Measurements from ENCODE around the gene SLC25A42.
A peak's percentile ranks its signal among the peaks of the same experiment; 100 is the strongest.

Gene SLC25A42

GRCh38 chr19:19109601-19110000 is 45.8 kb downstream of the SLC25A42 start:
- H3K9me3 ChIP-seq (ENCODE audit: severe bottlenecking) = no peaks in the 10 kb centered on the region
- no peaks in the 10 kb centered on the region for H3K36me3 ChIP-seq
- H3K4me3 ChIP-seq (ENCODE audit: low read depth, low read length) = no peak overlapping the region
- H3K27me3 ChIP-seq (ENCODE audit: insufficient read depth, low read depth, severe bottlenecking) = no peaks in the 10 kb centered on the region
- no peak for DNase-seq
- no peak overlapping the region for H3K27ac ChIP-seq
- TF ChIP-seq CTCF (IDR thresholded peaks at IDR 0.05; ENCODE audit: low read depth, low read length) = no peak

GRCh38 chr19:19110410-19111135 is 46.8 kb downstream of the SLC25A42 start:
- TF ChIP-seq CTCF (IDR thresholded peaks at IDR 0.05; ENCODE audit: low read depth, low read length) = no peak
- Histone ChIP-seq H3K4me3 (ENCODE audit: low read depth, low read length) (no peak overlapping the region), H3K9me3 (ENCODE audit: severe bottlenecking) (no peaks in the 10 kb centered on the region), H3K27me3 (ENCODE audit: insufficient read depth, low read depth, severe bottlenecking) (no peaks in the 10 kb centered on the region), H3K27ac (no peak overlapping the region), H3K36me3 (no peaks in the 10 kb centered on the region)
- no peak for DNase-seq

- DNase-seq = no peak
- H3K4me3 ChIP-seq (ENCODE audit: low read depth, low read length) = no peak overlapping the region
- TF ChIP-seq CTCF (IDR thresholded peaks at IDR 0.05; ENCODE audit: low read depth, low read length) = no peak
- no peak overlapping the region for H3K27ac ChIP-seq
- H3K9me3 ChIP-seq (ENCODE audit: severe bottlenecking) = no peaks in the 10 kb centered on the region
- H3K36me3 ChIP-seq = no peaks in the 10 kb centered on the region
- no peaks in the 10 kb centered on the region for H3K27me3 ChIP-seq (ENCODE audit: insufficient read depth, low read depth, severe bottlenecking)
These were observed 47.5 kb downstream of the SLC25A42 start for GRCh38 chr19:19111136-19111835.

- Histone ChIP-seq H3K4me3 (ENCODE audit: low read depth, low read length) (no peak overlapping the region), H3K27me3 (ENCODE audit: insufficient read depth, low read depth, severe bottlenecking) (no peaks in the 10 kb centered on the region), H3K36me3 (no peaks in the 10 kb centered on the region), H3K9me3 (ENCODE audit: severe bottlenecking) (no peaks in the 10 kb centered on the region), H3K27ac (no peak overlapping the region)
- DNase-seq = no peak
- no peak for TF ChIP-seq CTCF (IDR thresholded peaks at IDR 0.05; ENCODE audit: low read depth, low read length)
These were observed 48.3 kb downstream of the SLC25A42 start for GRCh38 chr19:19111967-19112580.

- Histone ChIP-seq H3K27me3 (ENCODE audit: insufficient read depth, low read depth, severe bottlenecking) (no peaks in the 10 kb centered on the region), H3K4me3 (ENCODE audit: low read depth, low read length) (no peak overlapping the region), H3K27ac (peak overlapping the region; percentile 8; the same call in 1 of the 2 replicates), H3K36me3 (no peaks in the 10 kb centered on the region), H3K9me3 (ENCODE audit: severe bottlenecking) (no peaks in the 10 kb centered on the region)
- 0 out of 2 replicates have a peak, but pooled peaks have one; percentile 17 for TF ChIP-seq CTCF (IDR thresholded peaks at IDR 0.05; ENCODE audit: low read depth, low read length)
- peak; percentile 70 for DNase-seq
These were observed 49.3 kb downstream of the SLC25A42 start for GRCh38 chr19:19113040-19113626.
